Adrenal gland (tissue), 5 donors: ENCODE results near the gene SKIC2.
"Not testable (repeated sequence)": the region's sequence is repeated elsewhere in the genome, so short reads cannot be mapped to it uniquely, and the experiment has no call there.

Source experiments
- POLR2A ChIP-seq, 2 donors: fragments of 450-650 bp; IDR thresholded peaks; one replicate each; pipeline ENCODE4 v1.6.1; 2017; ENCODE audit warnings: antibody characterized with exemption in 2 of 2, mild to moderate bottlenecking in 2 of 2, moderate library complexity in 1 of 2
- TF ChIP-seq, protein P1 (sequence below), 6 experiments: fragments of 450-650 bp in 4 of 6; fragments of 200-600 bp in 2 of 6; sonication (generic) in 1 of 6; IDR thresholded peaks; 1 replicate in 5 of 6; 2 replicates in 1 of 6; pipeline versions ENCODE4 v1.5.1 to v1.8.0; 2016 to 2021; ENCODE audit warnings: antibody characterized with exemption in 6 of 6, mild to moderate bottlenecking in 2 of 6, moderate library complexity in 1 of 6
- donor health status: DM: no; HTN: no; CAD: no.

DNA sequence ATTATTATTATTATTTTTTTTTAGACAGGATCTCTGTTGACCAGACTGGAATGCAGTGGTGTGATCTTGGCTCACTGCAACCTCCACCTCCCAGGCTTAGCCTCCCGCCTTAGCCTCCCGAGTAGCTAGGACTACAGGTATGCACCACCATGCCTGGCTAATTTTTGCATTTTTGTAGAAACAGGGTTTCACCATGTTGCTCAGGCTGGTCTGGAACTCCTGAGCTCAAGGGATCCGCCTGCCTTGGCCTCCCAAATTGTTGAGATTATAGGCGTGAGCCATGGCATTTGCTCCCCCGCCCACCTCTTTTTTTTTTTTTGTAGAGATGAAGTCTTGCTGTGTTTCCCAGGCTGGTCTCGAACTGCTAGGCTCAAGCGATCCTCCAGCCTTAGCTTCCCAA lies 49.7 kb upstream of the SKIC2 start:
- TF ChIP-seq, protein P1, sequence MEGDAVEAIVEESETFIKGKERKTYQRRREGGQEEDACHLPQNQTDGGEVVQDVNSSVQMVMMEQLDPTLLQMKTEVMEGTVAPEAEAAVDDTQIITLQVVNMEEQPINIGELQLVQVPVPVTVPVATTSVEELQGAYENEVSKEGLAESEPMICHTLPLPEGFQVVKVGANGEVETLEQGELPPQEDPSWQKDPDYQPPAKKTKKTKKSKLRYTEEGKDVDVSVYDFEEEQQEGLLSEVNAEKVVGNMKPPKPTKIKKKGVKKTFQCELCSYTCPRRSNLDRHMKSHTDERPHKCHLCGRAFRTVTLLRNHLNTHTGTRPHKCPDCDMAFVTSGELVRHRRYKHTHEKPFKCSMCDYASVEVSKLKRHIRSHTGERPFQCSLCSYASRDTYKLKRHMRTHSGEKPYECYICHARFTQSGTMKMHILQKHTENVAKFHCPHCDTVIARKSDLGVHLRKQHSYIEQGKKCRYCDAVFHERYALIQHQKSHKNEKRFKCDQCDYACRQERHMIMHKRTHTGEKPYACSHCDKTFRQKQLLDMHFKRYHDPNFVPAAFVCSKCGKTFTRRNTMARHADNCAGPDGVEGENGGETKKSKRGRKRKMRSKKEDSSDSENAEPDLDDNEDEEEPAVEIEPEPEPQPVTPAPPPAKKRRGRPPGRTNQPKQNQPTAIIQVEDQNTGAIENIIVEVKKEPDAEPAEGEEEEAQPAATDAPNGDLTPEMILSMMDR (IDR thresholded peaks at IDR 0.05) = not testable (repeated sequence)
- TF ChIP-seq POLR2A (IDR thresholded peaks at IDR 0.05) = not testable (repeated sequence)
